IMR-90 (cell line): ENCODE data around the gene PTRHD1. TPM values are rescaled to one million over a fixed set of nuclear protein-coding genes. Genes with fewer than 3 reads are reported as not detected.
A peak's percentile ranks its signal among the peaks of the same experiment; 100 is the strongest.

ENCODE experiments used
- ATAC-seq: fragments of 200-7000 bp; cut with Tn5 transposase; 2 replicates; pipeline ENCODE4 v1.9.1; 2020; ENCODE audit warnings: low read depth, mild to moderate bottlenecking, moderate library complexity
- BruUV-seq: library from RNA; stranded (reverse); fragments of 400-500 nt; replicated peaks from 2 replicates; lab custom pipeline; 2021; lab: Mats Ljungman, UMichigan
- CTCF ChIA-PET: fragments of 300-600 bp; formaldehyde crosslinking; extraction: SDS; loops from one replicate; lab custom pipeline; 2021; ENCODE audit warnings: antibody characterized with exemption; lab: Yijun Ruan, JAX
- POLR2A ChIA-PET: fragments of 300-600 bp; sonication (Branson Sonifier 250); formaldehyde crosslinking; loops from one replicate; lab custom pipeline; 2022; ENCODE audit warnings: antibody characterized with exemption; ENCODE audit not compliant: unreplicated experiment; lab: Charles Lee
- DNase-seq: peaks from one replicate; pipeline ENCODE4 v3.0.0; 2013
- H2AFZ ChIP-seq: replicated peaks from 2 replicates; pipeline ENCODE3; 2013; ENCODE audit warnings: low read length, mild to moderate bottlenecking; ENCODE audit not compliant: poor library complexity
- H2AK5ac ChIP-seq: 2 replicates; pipeline ENCODE4 v1.6.1; 2013; ENCODE audit warnings: low read depth, low read length, inconsistent platforms
- H2AK9ac ChIP-seq: replicated peaks from 2 replicates; pipeline ENCODE3; 2013; ENCODE audit warnings: mild to moderate bottlenecking, low read depth, low read length, moderate library complexity; ENCODE audit not compliant: poor library complexity
- H2BK120ac ChIP-seq: 2 replicates; pipeline ENCODE4 v1.6.1; 2013; ENCODE audit warnings: low read depth, low read length, inconsistent platforms
- H2BK15ac ChIP-seq: 3 replicates; pipeline ENCODE4 v1.6.1; 2013; ENCODE audit warnings: low read depth, low read length, inconsistent platforms
- H2BK20ac ChIP-seq: 2 replicates; pipeline ENCODE4 v1.6.1; 2013; ENCODE audit warnings: low read depth, mild to moderate bottlenecking, inconsistent platforms, low read length, moderate library complexity
- H2BK5ac ChIP-seq: 2 replicates; pipeline ENCODE4 v1.6.1; 2013; ENCODE audit warnings: mild to moderate bottlenecking, low read depth, low read length, inconsistent platforms; ENCODE audit not compliant: poor library complexity, severe bottlenecking
- H3K14ac ChIP-seq: replicated peaks from 2 replicates; pipeline ENCODE4 v1.6.1; 2013; ENCODE audit warnings: low read depth, low read length, inconsistent platforms
- H3K18ac ChIP-seq: 2 replicates; pipeline ENCODE4 v1.6.1; 2013; ENCODE audit warnings: low read depth, low read length, control low read depth
- H3K23ac ChIP-seq: 2 replicates; pipeline ENCODE4 v1.6.1; 2013; ENCODE audit warnings: low read depth, low read length, inconsistent platforms
- H3K27ac ChIP-seq: 2 replicates; pipeline ENCODE4 v1.5.1; 2013; ENCODE audit warnings: mild to moderate bottlenecking, control low read depth, low read length; ENCODE audit not compliant: insufficient read depth
- H3K27me3 ChIP-seq: 2 replicates; pipeline ENCODE4 v1.6.1; 2013; ENCODE audit warnings: low read length; ENCODE audit not compliant: control insufficient read depth, insufficient read depth
- H3K36me3 ChIP-seq: 2 replicates; pipeline ENCODE4 v1.6.1; 2013; ENCODE audit warnings: low read length, mixed read lengths; ENCODE audit not compliant: control insufficient read depth, insufficient read depth
- H3K4ac ChIP-seq: 2 replicates; pipeline ENCODE4 v1.6.1; 2013; ENCODE audit warnings: low read depth, low read length, inconsistent platforms
- H3K4me1 ChIP-seq: 2 replicates; pipeline ENCODE4 v1.6.1; 2013; ENCODE audit warnings: low read length, mixed read lengths; ENCODE audit not compliant: control insufficient read depth, insufficient read depth
- H3K4me2 ChIP-seq: 2 replicates; pipeline ENCODE4 v1.6.1; 2013; ENCODE audit warnings: low read depth, mild to moderate bottlenecking, control low read depth, low read length, moderate library complexity
- H3K4me3 ChIP-seq: 2 replicates; pipeline ENCODE4 v1.5.1; 2013; ENCODE audit warnings: low read depth, mild to moderate bottlenecking, control low read depth, low read length, moderate library complexity; ENCODE audit not compliant: insufficient read depth
- H3K56ac ChIP-seq: 2 replicates; pipeline ENCODE4 v1.6.1; 2013; ENCODE audit warnings: low read length, inconsistent platforms; ENCODE audit not compliant: insufficient read depth; ENCODE audit errors: extremely low read depth
- H3K79me1 ChIP-seq, 2 experiments: 2 replicates each; pipeline ENCODE4 v1.6.1; 2013; ENCODE audit warnings: low read length in 2 of 2, inconsistent platforms in 1 of 2, low read depth in 1 of 2
- H3K9ac ChIP-seq: 2 replicates; pipeline ENCODE4 v1.6.1; 2013; ENCODE audit warnings: low read depth, low read length, control low read depth
- H3K9me1 ChIP-seq: 2 replicates; pipeline ENCODE4 v1.6.1; 2013; ENCODE audit warnings: low read length, inconsistent platforms; ENCODE audit not compliant: insufficient read depth
- H3K9me3 ChIP-seq: 2 replicates; pipeline ENCODE4 v1.6.1; 2013; ENCODE audit warnings: low read length; ENCODE audit not compliant: control insufficient read depth, insufficient read depth
- H4K20me1 ChIP-seq: 2 replicates; pipeline ENCODE4 v1.6.1; 2013; ENCODE audit warnings: low read length, inconsistent platforms; ENCODE audit not compliant: insufficient read depth
- H4K5ac ChIP-seq: 2 replicates; pipeline ENCODE4 v1.6.1; 2013; ENCODE audit warnings: mild to moderate bottlenecking, low read depth, low read length, control low read depth
- H4K8ac ChIP-seq, 2 experiments: 2 replicates each; pipeline ENCODE4 v1.6.1; 2013; ENCODE audit warnings: low read depth in 2 of 2, low read length in 2 of 2, control low read depth in 1 of 2, inconsistent platforms in 1 of 2
- H4K91ac ChIP-seq: 2 replicates; pipeline ENCODE4 v1.6.1; 2013; ENCODE audit warnings: low read depth, low read length, inconsistent platforms; ENCODE audit not compliant: insufficient read depth
- BHLHE40 ChIP-seq: fragments of 150-350 bp; IDR thresholded peaks from 2 replicates; pipeline ENCODE4 v1.6.1; 2016; ENCODE audit warnings: mild to moderate bottlenecking, low read depth, low read length
- CEBPB ChIP-seq: IDR thresholded peaks from 2 replicates; pipeline ENCODE4 v1.6.1; 2012; ENCODE audit warnings: low read depth, low read length, improper control_type of control experiment
- CHD1 ChIP-seq: IDR thresholded peaks from 2 replicates; pipeline ENCODE4 v1.6.1; 2012; ENCODE audit warnings: low read depth, low read length, improper control_type of control experiment
- CTCF ChIP-seq: conservative IDR thresholded peaks from 2 replicates; pipeline ENCODE4 v1.5.1; 2012; ENCODE audit warnings: mild to moderate bottlenecking, low read depth, low read length, improper control_type of control experiment
- ELK1 ChIP-seq: fragments of 150-350 bp; IDR thresholded peaks from 2 replicates; pipeline ENCODE4 v1.6.1; 2016; ENCODE audit warnings: low read depth, mild to moderate bottlenecking, low read length, moderate library complexity, borderline replicate concordance
- FOS ChIP-seq: fragments of 150-350 bp; IDR thresholded peaks from 2 replicates; pipeline ENCODE4 v1.6.1; 2016; ENCODE audit warnings: low read depth, low read length
- MAFK ChIP-seq: IDR thresholded peaks from 2 replicates; pipeline ENCODE4 v1.6.1; 2012; ENCODE audit warnings: low read depth, low read length, improper control_type of control experiment
- MXI1 ChIP-seq: IDR thresholded peaks from 2 replicates; pipeline ENCODE4 v1.6.1; 2012; ENCODE audit warnings: low read depth, mild to moderate bottlenecking, low read length, moderate library complexity, borderline replicate concordance
- NFE2L2 ChIP-seq: fragments of 150-350 bp; IDR thresholded peaks from 2 replicates; pipeline ENCODE4 v1.6.1; 2016; ENCODE audit warnings: low read depth, mild to moderate bottlenecking, low read length
- POLR2A ChIP-seq: IDR thresholded peaks from 2 replicates; pipeline ENCODE4 v1.6.1; 2012; ENCODE audit warnings: mild to moderate bottlenecking, low read depth, low read length
- RAD21 ChIP-seq: IDR thresholded peaks from 2 replicates; pipeline ENCODE4 v1.6.1; 2012; ENCODE audit warnings: low read length, improper control_type of control experiment
- RCOR1 ChIP-seq: IDR thresholded peaks from 2 replicates; pipeline ENCODE4 v1.6.1; 2012; ENCODE audit warnings: mild to moderate bottlenecking, low read length, improper control_type of control experiment; ENCODE audit not compliant: insufficient replicate concordance
- RFX5 ChIP-seq: IDR thresholded peaks from 2 replicates; pipeline ENCODE4 v1.8.0; 2012; ENCODE audit warnings: low read depth, mild to moderate bottlenecking, low read length, moderate library complexity
- SMC3 ChIP-seq: fragments of 150-350 bp; IDR thresholded peaks from 2 replicates; pipeline ENCODE4 v1.6.1; 2016; ENCODE audit warnings: low read depth, mild to moderate bottlenecking, antibody characterized with exemption, low read length, moderate library complexity
- USF2 ChIP-seq: fragments of 150-350 bp; IDR thresholded peaks from 2 replicates; pipeline ENCODE4 v1.6.1; 2017; ENCODE audit warnings: mild to moderate bottlenecking, antibody characterized with exemption, low read length, low read depth
- WGBS, 2 experiments: methylation state at CpG; one replicate each; pipeline versions ENCODE4 v1.1.5 to v1.1.7; 2013; ENCODE audit warnings: missing lambda C conversion rate in 2 of 2; ENCODE audit not compliant: insufficient read length in 1 of 2; ENCODE audit errors: extremely low coverage in 2 of 2; 5-methylcytosine and 5-hydroxymethylcytosine counted together
- dilution Hi-C: fragments of 300-500 bp; cut with HindIII; formaldehyde crosslinking; loops from one replicate; pipeline ENCODE4 v1.14.3; 2018; ENCODE audit warnings: low sequenced_read_pairs; ENCODE audit not compliant: unreplicated experiment
- in situ Hi-C: fragments of 300-500 bp; cut with MboI; formaldehyde crosslinking; loops from 3 replicates; pipeline ENCODE4 v1.14.3; 2019; ENCODE audit warnings: low sequenced_read_pairs, inconsistent platforms, mixed read lengths
- intact Hi-C: fragments of 100-400 bp; cut with micrococcal nuclease; formaldehyde crosslinking; loops from 2 replicates; pipeline ENCODE4 v1.10.0; 2022
- polyA plus RNA-seq, 3 experiments: library from polyadenylated mRNA; depleted of rRNA; stranded (reverse); fragments of >200 nt; gene quantifications; 2 replicates each; pipeline ENCODE4 v1.2.3, GENCODE V29; 2012; ENCODE audit warnings: low replicate concordance in 1 of 3
- total RNA-seq: library from RNA; depleted of rRNA; stranded (reverse); fragments of >200 nt; gene quantifications from 2 replicates; pipeline ENCODE4 v1.2.3, GENCODE V29; 2012

PTRHD1 gene
- total and polyA plus RNA-seq, 2 of the 4 experiments (the other 2 are of a cell fraction): 11.7 to 30.9 TPM

GRCh38 chr2:24834733-24835395 is 41.7 kb upstream of the PTRHD1 start:
- Histone ChIP-seq H3K27ac (no peak overlapping the region), H2BK120ac (no peak overlapping the region), H3K36me3 (peaks cover 36% of the 10 kb centered on the region), H4K20me1 (no peaks in the 10 kb centered on the region), H2AK9ac (peak overlapping the region; percentile 77), H4K91ac (no peak overlapping the region), H3K4me3 (no peak overlapping the region), H3K14ac (no peak overlapping the region; the same call in 1 of the 2 replicates), H3K56ac (no peak overlapping the region), H3K9ac (no peak overlapping the region), H3K4me2 (no peak overlapping the region), H2BK15ac (no peak overlapping the region), H3K27me3 (no peaks in the 10 kb centered on the region), H2AK5ac (no peak overlapping the region), H3K18ac (no peak overlapping the region), H3K4me1 (no peaks in the 10 kb centered on the region), H4K8ac (no peak overlapping the region), H3K9me1 (0 out of 2 replicates have a peak, but pooled peaks cover 3% of the 10 kb centered on the region), H2BK20ac (no peak overlapping the region), H2AFZ (peak overlapping the region; percentile 53), H3K4ac (no peak overlapping the region), H3K79me1 (no peaks in the 10 kb centered on the region), H3K23ac (no peak overlapping the region), H2BK5ac (no peak overlapping the region), H4K5ac (no peak overlapping the region), H3K9me3 (no peaks in the 10 kb centered on the region)
- intact Hi-C loops: loop anchor here (10.0 kb wide), 2 partner anchors 290 to 360 kb away; no protein-coding TSS in a partner anchor
- dilution Hi-C loops: no loop called here
- DNase-seq: no peak
- no TSS peak for BruUV-seq
- in situ Hi-C loops: no loop called here
- ChIA-PET CTCF (interaction anchor here (0.5 kb wide), 1 partner anchor 601 kb away, joined by 7 read pairs; no protein-coding TSS in a partner anchor), POLR2A (no interaction called here)
- 93% methylated on average over 14 of the region's 20 CpGs; no CpG with 5 or more reads in 1 of the 2 experiments for WGBS, 2 experiments
- no peak for ATAC-seq
- TF ChIP-seq CHD1 (no peak), RAD21 (no peak), RFX5 (no peak), BHLHE40 (no peak), POLR2A (no peak), CEBPB (no peak), FOS (no peak), CTCF (no peak), ELK1 (no peak), USF2 (no peak), MAFK (no peak), RCOR1 (no peak), SMC3 (no peak), MXI1 (no peak), NFE2L2 (no peak)
